ENCODE results near the gene COQ7. TPM values are rescaled to one million over a fixed set of nuclear protein-coding genes. Genes with fewer than 3 reads are reported as not detected.

Gene COQ7
- total RNA-seq, 1 donor from 2014 or later, result 14.0 TPM

DNA sequence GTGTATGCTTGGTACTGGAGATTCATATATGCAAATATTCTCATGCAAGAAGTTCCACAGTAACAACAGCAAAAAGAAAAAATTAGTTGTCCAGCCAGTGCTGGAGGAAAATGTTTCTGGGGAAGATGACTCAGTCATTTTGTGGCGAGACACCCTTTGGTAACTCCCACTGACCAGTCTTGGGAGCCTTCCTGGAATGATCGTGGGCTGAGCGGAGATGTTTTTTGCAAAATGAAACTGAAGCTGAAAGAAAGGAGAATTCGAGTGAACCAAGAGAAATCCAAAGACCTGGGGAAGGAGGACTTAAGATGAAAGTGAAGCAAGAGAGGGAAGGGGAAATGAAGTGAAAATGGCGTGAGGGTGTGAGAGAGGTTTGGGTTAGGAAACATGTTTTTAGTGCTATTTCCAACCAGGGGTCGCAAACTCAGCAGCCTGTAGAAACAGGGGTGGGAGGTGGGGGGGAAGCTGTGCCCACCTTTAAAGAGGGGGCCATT, 51.6 kb downstream of the COQ7 start:
- peak overlapping the region; percentile 89 for H3K27ac Mint-ChIP-seq (ENCODE audit: unreplicated experiment)
- Histone ChIP-seq H4K20me1 (ENCODE audit: insufficient read depth, low read length) (peaks cover 47% of the 10 kb centered on the region), H3K79me2 (ENCODE audit: insufficient read depth, low read length) (peaks cover 65% of the 10 kb centered on the region), H3K9me3 (ENCODE audit: insufficient read depth, low read depth, low read length) (no peaks in the 10 kb centered on the region), H3K36me3 (ENCODE audit: insufficient read depth, low read length) (no peaks in the 10 kb centered on the region), H3K27me3 (ENCODE audit: insufficient read depth, low read length) (no peaks in the 10 kb centered on the region), H3K27ac (ENCODE audit: low read depth, low read length) (peak overlapping the region; percentile 95), H3K4me2 (ENCODE audit: low read length) (peak overlapping the region; percentile 96), H2AFZ (ENCODE audit: low read depth, low read length) (peak overlapping the region; percentile 52), H3K9ac (ENCODE audit: low read length) (peak overlapping the region; percentile 91), H3K4me3 (ENCODE audit: insufficient read depth, low read depth, low read length) (peak overlapping the region; percentile 67), H3K4me1 (ENCODE audit: insufficient read depth, low read length) (peaks cover 45% of the 10 kb centered on the region)
- H3K36me3 Mint-ChIP-seq (ENCODE audit: low read depth, unreplicated experiment), result peaks cover 14% of the 10 kb centered on the region
- no peak for FAIRE-seq
- H3K4me1 Mint-ChIP-seq (ENCODE audit: low read depth, unreplicated experiment), result peaks cover 32% of the 10 kb centered on the region
- H3K27me3 Mint-ChIP-seq (ENCODE audit: low read depth, unreplicated experiment), result no peaks in the 10 kb centered on the region
- H3K9me3 Mint-ChIP-seq (ENCODE audit: unreplicated experiment), result peaks cover 2% of the 10 kb centered on the region
- peak overlapping the region; percentile 50 for H3K4me3 Mint-ChIP-seq (ENCODE audit: unreplicated experiment)
- DNase-seq (ENCODE audit: low read depth), result peak; percentile 93
- TF ChIP-seq, protein P1, sequence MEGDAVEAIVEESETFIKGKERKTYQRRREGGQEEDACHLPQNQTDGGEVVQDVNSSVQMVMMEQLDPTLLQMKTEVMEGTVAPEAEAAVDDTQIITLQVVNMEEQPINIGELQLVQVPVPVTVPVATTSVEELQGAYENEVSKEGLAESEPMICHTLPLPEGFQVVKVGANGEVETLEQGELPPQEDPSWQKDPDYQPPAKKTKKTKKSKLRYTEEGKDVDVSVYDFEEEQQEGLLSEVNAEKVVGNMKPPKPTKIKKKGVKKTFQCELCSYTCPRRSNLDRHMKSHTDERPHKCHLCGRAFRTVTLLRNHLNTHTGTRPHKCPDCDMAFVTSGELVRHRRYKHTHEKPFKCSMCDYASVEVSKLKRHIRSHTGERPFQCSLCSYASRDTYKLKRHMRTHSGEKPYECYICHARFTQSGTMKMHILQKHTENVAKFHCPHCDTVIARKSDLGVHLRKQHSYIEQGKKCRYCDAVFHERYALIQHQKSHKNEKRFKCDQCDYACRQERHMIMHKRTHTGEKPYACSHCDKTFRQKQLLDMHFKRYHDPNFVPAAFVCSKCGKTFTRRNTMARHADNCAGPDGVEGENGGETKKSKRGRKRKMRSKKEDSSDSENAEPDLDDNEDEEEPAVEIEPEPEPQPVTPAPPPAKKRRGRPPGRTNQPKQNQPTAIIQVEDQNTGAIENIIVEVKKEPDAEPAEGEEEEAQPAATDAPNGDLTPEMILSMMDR (IDR thresholded peaks at IDR 0.05; ENCODE audit: insufficient read depth, low read depth, low read length), result no peak
- no peak for TF ChIP-seq EZH2 (IDR thresholded peaks at IDR 0.05; ENCODE audit: insufficient read depth, low read length)

DNA sequence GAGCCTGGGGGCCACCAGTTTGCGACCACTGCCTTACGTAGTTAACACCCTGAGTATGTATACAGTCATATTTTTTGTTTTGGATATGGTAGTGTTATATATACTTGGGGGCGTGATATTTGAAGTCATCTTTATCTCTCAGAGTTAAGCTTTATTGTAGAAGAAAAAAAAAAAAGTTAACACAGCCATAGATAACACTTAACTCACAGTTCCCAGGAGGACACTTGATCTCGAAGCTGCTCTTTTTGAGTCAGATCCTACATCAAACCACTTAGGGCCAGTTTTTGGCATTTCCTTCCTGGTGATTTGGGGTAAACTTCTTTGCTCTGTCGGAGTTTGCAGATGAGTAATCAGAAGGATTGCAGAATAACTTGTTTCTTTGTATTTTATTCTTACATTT, 52.1 kb downstream of the COQ7 start:
- peaks cover 60% of the 10 kb centered on the region for H3K79me2 ChIP-seq (ENCODE audit: insufficient read depth, low read length)
- H3K9me3 ChIP-seq (ENCODE audit: insufficient read depth, low read depth, low read length), result no peaks in the 10 kb centered on the region
- H3K9ac ChIP-seq (ENCODE audit: low read length), result peak overlapping the region; percentile 91
- H3K27ac ChIP-seq (ENCODE audit: low read depth, low read length), result peak overlapping the region; percentile 95
- no peak overlapping the region for H2AFZ ChIP-seq (ENCODE audit: low read depth, low read length)
- H4K20me1 ChIP-seq (ENCODE audit: insufficient read depth, low read length), result peaks cover 47% of the 10 kb centered on the region
- H3K27me3 ChIP-seq (ENCODE audit: insufficient read depth, low read length), result no peaks in the 10 kb centered on the region
- TF ChIP-seq, protein P1 (IDR thresholded peaks at IDR 0.05; ENCODE audit: insufficient read depth, low read depth, low read length), result no peak
- TF ChIP-seq EZH2 (IDR thresholded peaks at IDR 0.05; ENCODE audit: insufficient read depth, low read length), result no peak
- Mint-ChIP-seq H3K4me3 (ENCODE audit: unreplicated experiment) (no peak overlapping the region), H3K27me3 (ENCODE audit: low read depth, unreplicated experiment) (no peaks in the 10 kb centered on the region), H3K36me3 (ENCODE audit: low read depth, unreplicated experiment) (peaks cover 14% of the 10 kb centered on the region), H3K27ac (ENCODE audit: unreplicated experiment) (peak overlapping the region; percentile 89), H3K9me3 (ENCODE audit: unreplicated experiment) (peaks cover 2% of the 10 kb centered on the region), H3K4me1 (ENCODE audit: low read depth, unreplicated experiment) (peaks cover 32% of the 10 kb centered on the region)
- no peak for FAIRE-seq
- H3K4me1 ChIP-seq (ENCODE audit: insufficient read depth, low read length), result peaks cover 44% of the 10 kb centered on the region
- peak overlapping the region; percentile 96 for H3K4me2 ChIP-seq (ENCODE audit: low read length)
- H3K4me3 ChIP-seq (ENCODE audit: insufficient read depth, low read depth, low read length), result peak overlapping the region; percentile 67
- DNase-seq (ENCODE audit: low read depth), result peak; percentile 81
- no peaks in the 10 kb centered on the region for H3K36me3 ChIP-seq (ENCODE audit: insufficient read depth, low read length)

DNA sequence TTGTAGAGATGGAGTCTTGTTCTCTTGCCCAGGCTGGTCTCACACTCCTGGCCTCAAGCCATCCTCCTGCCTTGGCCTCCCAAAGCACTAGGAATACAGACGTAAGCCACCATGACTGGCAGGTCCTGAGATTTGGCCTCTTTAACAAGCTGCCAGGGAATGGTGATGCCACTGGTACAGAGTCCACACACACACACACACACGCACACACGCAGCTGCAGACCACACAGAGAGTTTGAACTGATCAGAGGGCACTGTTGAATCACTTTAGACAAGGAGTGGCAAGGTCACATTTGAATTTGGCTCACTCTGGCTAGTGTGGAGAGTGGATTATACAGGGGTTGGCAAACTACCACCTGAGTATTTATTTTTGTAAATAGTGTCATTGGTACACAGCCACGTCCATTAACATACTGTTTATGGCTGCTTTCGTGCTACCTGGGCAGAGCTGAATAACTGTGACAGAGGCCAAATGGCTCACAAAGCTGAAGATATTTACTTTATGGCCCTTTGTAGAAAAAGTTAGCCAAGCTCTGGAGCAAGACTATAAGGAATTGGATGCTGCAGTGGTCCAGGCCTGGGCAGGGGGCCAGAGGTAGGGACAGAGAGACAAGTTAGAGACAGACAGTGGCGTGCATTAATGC, 56.2 kb downstream of the COQ7 start:
- Mint-ChIP-seq H3K27me3 (ENCODE audit: low read depth, unreplicated experiment) (no peaks in the 10 kb centered on the region), H3K27ac (ENCODE audit: unreplicated experiment) (no peak overlapping the region), H3K4me3 (ENCODE audit: unreplicated experiment) (no peak overlapping the region), H3K36me3 (ENCODE audit: low read depth, unreplicated experiment) (peaks cover 10% of the 10 kb centered on the region), H3K9me3 (ENCODE audit: unreplicated experiment) (peaks cover 4% of the 10 kb centered on the region), H3K4me1 (ENCODE audit: low read depth, unreplicated experiment) (peaks cover 19% of the 10 kb centered on the region)
- FAIRE-seq (no peak), DNase-seq (ENCODE audit: low read depth) (no peak)
- TF ChIP-seq, protein P1 (IDR thresholded peaks at IDR 0.05; ENCODE audit: insufficient read depth, low read depth, low read length), result no peak
- no peak for TF ChIP-seq EZH2 (IDR thresholded peaks at IDR 0.05; ENCODE audit: insufficient read depth, low read length)
- no peak overlapping the region for H3K4me2 ChIP-seq (ENCODE audit: low read length)
- no peak overlapping the region for H3K27ac ChIP-seq (ENCODE audit: low read depth, low read length)
- no peak overlapping the region for H3K9ac ChIP-seq (ENCODE audit: low read length)
- H2AFZ ChIP-seq (ENCODE audit: low read depth, low read length), result no peak overlapping the region
- no peak overlapping the region for H3K4me3 ChIP-seq (ENCODE audit: insufficient read depth, low read depth, low read length)
- H3K79me2 ChIP-seq (ENCODE audit: insufficient read depth, low read length), result peaks cover 25% of the 10 kb centered on the region
- H3K36me3 ChIP-seq (ENCODE audit: insufficient read depth, low read length), result no peaks in the 10 kb centered on the region
- H3K9me3 ChIP-seq (ENCODE audit: insufficient read depth, low read depth, low read length), result no peaks in the 10 kb centered on the region
- H3K27me3 ChIP-seq (ENCODE audit: insufficient read depth, low read length), result no peaks in the 10 kb centered on the region
- H4K20me1 ChIP-seq (ENCODE audit: insufficient read depth, low read length), result peaks cover 16% of the 10 kb centered on the region
- H3K4me1 ChIP-seq (ENCODE audit: insufficient read depth, low read length), result peaks cover 12% of the 10 kb centered on the region
